ENCODE measurements around the gene RASA1.

Gene RASA1

DNA sequence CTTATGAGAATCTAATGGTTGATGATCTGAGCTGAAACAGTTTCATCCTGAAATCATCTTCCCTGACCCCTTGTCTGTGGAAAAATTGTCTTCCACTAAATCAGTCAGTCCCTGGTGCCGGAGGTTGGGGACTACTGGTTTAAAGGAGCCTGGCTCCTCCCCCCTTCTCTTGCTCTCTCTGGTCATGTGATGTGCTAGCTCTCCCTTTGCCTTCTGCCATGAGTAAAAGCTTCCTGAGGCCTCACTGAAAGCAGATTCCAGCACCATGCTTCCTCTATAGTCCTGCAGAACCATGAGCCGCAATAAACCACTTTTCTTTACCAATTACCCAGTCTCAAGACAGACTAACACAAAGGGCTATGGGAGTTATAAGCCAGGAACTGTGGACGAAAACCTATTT, 54.7 kb downstream of the RASA1 start:
- H3K36me3 ChIP-seq (ENCODE audit: control insufficient read depth, insufficient read depth, low read length) = peaks cover 1% of the 10 kb centered on the region; the same call in 1 of the 2 replicates
- H3K27me3 ChIP-seq (replicated peaks; ENCODE audit: control insufficient read depth, insufficient read depth, low read length) = no peaks in the 10 kb centered on the region
- no peak for DNase-seq (ENCODE audit: extremely low read depth, insufficient read length)
- H3K4me3 ChIP-seq (replicated peaks; ENCODE audit: low read depth, low read length) = no peak overlapping the region
- TF ChIP-seq, protein P1, sequence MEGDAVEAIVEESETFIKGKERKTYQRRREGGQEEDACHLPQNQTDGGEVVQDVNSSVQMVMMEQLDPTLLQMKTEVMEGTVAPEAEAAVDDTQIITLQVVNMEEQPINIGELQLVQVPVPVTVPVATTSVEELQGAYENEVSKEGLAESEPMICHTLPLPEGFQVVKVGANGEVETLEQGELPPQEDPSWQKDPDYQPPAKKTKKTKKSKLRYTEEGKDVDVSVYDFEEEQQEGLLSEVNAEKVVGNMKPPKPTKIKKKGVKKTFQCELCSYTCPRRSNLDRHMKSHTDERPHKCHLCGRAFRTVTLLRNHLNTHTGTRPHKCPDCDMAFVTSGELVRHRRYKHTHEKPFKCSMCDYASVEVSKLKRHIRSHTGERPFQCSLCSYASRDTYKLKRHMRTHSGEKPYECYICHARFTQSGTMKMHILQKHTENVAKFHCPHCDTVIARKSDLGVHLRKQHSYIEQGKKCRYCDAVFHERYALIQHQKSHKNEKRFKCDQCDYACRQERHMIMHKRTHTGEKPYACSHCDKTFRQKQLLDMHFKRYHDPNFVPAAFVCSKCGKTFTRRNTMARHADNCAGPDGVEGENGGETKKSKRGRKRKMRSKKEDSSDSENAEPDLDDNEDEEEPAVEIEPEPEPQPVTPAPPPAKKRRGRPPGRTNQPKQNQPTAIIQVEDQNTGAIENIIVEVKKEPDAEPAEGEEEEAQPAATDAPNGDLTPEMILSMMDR (IDR thresholded peaks at IDR 0.05; ENCODE audit: insufficient read depth, low read length, poor library complexity, severe bottlenecking) = no peak

DNA sequence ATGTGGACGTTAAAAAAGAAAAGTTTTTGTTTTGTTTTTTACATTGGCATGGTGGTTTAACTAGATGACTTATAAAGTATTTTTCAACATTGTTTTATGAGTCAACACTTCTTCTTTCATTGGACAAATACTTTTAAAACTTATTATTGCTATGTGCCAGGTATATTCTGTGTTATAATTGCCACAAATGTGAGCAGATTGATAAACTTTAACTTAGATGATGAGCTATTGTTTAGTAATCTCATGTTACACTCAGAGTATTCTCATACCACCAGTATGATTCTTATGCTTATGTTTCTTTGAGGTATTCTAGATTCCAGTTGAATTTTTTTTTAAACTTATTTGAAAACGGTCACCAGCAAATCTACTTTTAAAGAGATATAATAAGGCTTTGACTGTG, 60.3 kb downstream of the RASA1 start:
- H3K4me3 ChIP-seq (replicated peaks; ENCODE audit: low read depth, low read length) = no peak overlapping the region
- no peaks in the 10 kb centered on the region for H3K27me3 ChIP-seq (replicated peaks; ENCODE audit: control insufficient read depth, insufficient read depth, low read length)
- TF ChIP-seq, protein P1 (IDR thresholded peaks at IDR 0.05; ENCODE audit: insufficient read depth, low read length, poor library complexity, severe bottlenecking) = no peak
- H3K36me3 ChIP-seq (ENCODE audit: control insufficient read depth, insufficient read depth, low read length) = no peaks in the 10 kb centered on the region; the same call in 1 of the 2 replicates
- DNase-seq (ENCODE audit: extremely low read depth, insufficient read length) = no peak

DNA sequence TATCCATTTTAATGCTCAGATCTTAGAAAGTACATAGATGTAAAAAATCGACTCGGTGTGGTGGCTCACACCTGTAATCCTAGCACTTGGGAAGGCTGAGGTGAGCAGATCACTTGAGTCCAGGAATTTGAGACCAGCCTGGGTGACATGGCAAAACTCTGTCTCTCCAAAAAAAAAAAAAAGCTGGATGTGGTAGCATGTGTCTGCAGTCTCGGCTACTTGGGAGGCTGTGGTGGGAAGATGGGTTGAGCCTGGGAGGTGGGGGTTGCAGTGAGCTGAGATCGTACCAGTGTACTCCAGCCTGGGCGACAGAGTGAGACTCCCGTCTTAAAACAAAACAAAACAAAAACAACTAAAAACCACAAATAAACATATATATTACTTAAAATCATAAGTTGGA, 61.4 kb downstream of the RASA1 start:
- DNase-seq (ENCODE audit: extremely low read depth, insufficient read length) = no peak
- no peaks in the 10 kb centered on the region for H3K27me3 ChIP-seq (replicated peaks; ENCODE audit: control insufficient read depth, insufficient read depth, low read length)
- H3K4me3 ChIP-seq (replicated peaks; ENCODE audit: low read depth, low read length) = no peak overlapping the region

DNA sequence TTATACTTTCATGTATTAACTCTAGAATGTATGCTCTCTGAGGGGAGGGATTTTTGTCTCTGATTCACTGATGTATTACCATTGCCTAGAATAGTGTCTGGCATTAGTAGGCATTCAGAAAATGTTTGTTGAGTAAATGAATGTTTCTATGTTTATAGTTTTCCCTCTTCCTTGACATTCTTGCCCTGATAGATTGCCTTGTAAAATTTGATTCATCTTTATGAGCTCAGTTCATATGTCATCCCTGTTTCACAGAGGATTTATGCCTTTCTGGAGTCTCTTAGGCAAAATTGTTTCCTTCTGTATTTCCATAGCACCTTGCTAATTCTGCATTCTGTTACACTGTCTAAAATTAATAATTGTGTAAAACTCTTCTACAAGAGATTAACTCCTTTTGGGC, 72.3 kb downstream of the RASA1 start:
- no peak overlapping the region for H3K4me3 ChIP-seq (replicated peaks; ENCODE audit: low read depth, low read length)
- no peaks in the 10 kb centered on the region; the same call in 1 of the 2 replicates for H3K36me3 ChIP-seq (ENCODE audit: control insufficient read depth, insufficient read depth, low read length)
- no peaks in the 10 kb centered on the region for H3K27me3 ChIP-seq (replicated peaks; ENCODE audit: control insufficient read depth, insufficient read depth, low read length)
- TF ChIP-seq, protein P1 (IDR thresholded peaks at IDR 0.05; ENCODE audit: insufficient read depth, low read length, poor library complexity, severe bottlenecking) = no peak
- DNase-seq (ENCODE audit: extremely low read depth, insufficient read length) = no peak

More for the DNA sequence above, 61.4 kb downstream of the RASA1 start:
- H3K36me3 ChIP-seq (ENCODE audit: control insufficient read depth, insufficient read depth, low read length) = no peaks in the 10 kb centered on the region; the same call in none of the 2 replicates
- TF ChIP-seq, protein P1 (IDR thresholded peaks at IDR 0.05; ENCODE audit: insufficient read depth, low read length, poor library complexity, severe bottlenecking) = no peak

DNA sequence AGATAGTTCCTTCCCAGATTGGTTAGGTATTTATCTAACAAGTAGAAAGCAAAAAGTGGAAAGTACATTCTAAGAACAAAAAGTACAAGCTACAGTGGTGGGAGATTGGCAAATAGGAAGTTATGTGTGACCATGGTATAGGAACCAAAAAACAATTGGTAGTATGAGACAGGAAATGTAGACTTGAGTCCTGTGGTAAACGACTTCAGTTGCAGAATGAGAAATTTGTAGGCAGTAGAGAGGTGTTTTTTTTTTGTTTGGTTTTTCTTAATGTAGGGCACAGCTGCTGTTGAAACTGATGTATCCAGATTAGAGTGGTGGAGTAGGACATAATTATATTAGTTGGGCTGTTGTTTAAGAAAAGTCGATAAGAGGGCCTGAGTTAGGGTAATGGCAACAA, 73.0 kb downstream of the RASA1 start:
- H3K36me3 ChIP-seq (ENCODE audit: control insufficient read depth, insufficient read depth, low read length) = no peaks in the 10 kb centered on the region; the same call in 1 of the 2 replicates
- no peaks in the 10 kb centered on the region for H3K27me3 ChIP-seq (replicated peaks; ENCODE audit: control insufficient read depth, insufficient read depth, low read length)
- H3K4me3 ChIP-seq (replicated peaks; ENCODE audit: low read depth, low read length) = no peak overlapping the region
- DNase-seq (ENCODE audit: extremely low read depth, insufficient read length) = peak; percentile 35
- TF ChIP-seq, protein P1 (IDR thresholded peaks at IDR 0.05; ENCODE audit: insufficient read depth, low read length, poor library complexity, severe bottlenecking) = no peak

DNA sequence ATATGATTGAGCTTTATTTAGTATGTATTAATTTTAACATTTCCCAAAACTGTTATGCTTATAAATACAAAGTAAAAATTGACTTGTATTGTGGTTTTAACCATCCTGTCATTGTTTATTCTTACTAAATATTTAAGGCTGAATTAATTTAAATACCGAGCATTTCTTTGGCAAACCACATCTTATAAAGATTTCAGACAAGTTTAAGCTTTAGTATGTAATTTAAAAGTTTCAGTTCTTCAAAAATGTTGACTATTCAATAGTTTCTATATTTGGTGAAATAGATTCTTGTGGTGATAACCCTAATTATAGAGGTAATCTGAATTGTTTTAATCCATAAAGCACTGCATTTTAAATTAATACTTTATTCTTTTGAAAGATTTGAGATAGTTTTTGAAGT, 79.6 kb downstream of the RASA1 start:
- no peaks in the 10 kb centered on the region for H3K36me3 ChIP-seq (ENCODE audit: control insufficient read depth, insufficient read depth, low read length)
- no peak for DNase-seq (ENCODE audit: extremely low read depth, insufficient read length)
- no peaks in the 10 kb centered on the region for H3K27me3 ChIP-seq (replicated peaks; ENCODE audit: control insufficient read depth, insufficient read depth, low read length)
- H3K4me3 ChIP-seq (replicated peaks; ENCODE audit: low read depth, low read length) = no peak overlapping the region
- TF ChIP-seq, protein P1 (IDR thresholded peaks at IDR 0.05; ENCODE audit: insufficient read depth, low read length, poor library complexity, severe bottlenecking) = no peak

All from GM06990 (cell line).